ENCODE data around the gene KCNJ5. TPM values are rescaled to one million over a fixed set of nuclear protein-coding genes. Genes with fewer than 3 reads are reported as not detected.

The KCNJ5 gene
- total and polyA plus RNA-seq, 2 of the 4 experiments (the other 2 are of a cell fraction): 0.07 to 0.18 TPM

DNA sequence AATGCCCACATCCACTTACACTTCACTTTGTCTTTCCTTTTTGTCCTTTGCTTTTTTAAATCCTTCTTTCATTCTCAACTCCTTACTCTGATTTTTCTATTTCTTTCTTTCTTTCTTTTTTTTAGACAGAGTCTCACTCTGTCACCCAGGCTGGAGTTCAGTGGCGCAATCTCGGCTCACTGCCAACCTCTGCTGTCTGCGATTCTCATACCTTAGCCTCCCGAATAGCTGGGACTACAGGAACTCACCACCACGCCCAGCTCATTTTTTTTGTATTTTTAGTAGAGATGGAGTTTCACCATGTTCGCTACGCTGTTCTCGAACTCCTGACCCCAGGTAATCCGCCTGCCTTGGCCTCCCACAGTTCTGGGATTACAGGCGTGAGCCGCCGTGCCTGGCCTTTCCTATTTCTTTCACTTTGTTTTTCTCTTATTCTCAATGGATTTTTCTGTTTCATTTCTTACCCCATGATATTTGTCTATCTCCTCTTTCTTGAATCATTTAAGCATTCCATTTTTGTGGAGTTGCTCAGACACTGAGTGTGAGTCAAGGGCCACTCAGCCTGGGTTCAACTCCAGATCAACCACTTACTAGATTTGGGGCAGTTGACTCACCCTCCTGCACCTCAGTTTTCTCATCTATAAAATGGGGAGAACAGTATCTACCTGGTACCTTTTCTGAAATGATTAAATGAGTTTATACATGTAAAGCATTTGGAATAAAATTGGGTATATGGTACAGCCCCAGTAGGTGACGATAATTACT lies 7.6 kb downstream of the KCNJ5 start:
- no peak overlapping the region for H2BK20ac ChIP-seq (ENCODE audit: low read depth, low read length)
- no peak overlapping the region for H3K56ac ChIP-seq (ENCODE audit: extremely low read depth, insufficient read depth, low read length)
- H2BK15ac ChIP-seq (ENCODE audit: low read depth, low read length): no peak overlapping the region
- no peak overlapping the region for H3K27ac ChIP-seq (ENCODE audit: insufficient read depth, low read length)
- no peak overlapping the region for H3K4ac ChIP-seq (ENCODE audit: low read depth, low read length)
- no peaks in the 10 kb centered on the region for H3K79me1 ChIP-seq (ENCODE audit: low read depth in 1 of 2, low read length in 2 of 2)
- dilution Hi-C loops (cut with HindIII; ENCODE audit: low sequenced_read_pairs, unreplicated experiment) (no loop called here), in situ Hi-C loops (cut with MboI; ENCODE audit: low sequenced_read_pairs) (no loop called here), intact Hi-C loops (cut with micrococcal nuclease) (no loop called here)
- CTCF ChIA-PET: no interaction called here
- H3K9me3 ChIP-seq (ENCODE audit: control insufficient read depth, insufficient read depth, low read length): no peaks in the 10 kb centered on the region
- no peak overlapping the region for H2BK5ac ChIP-seq (ENCODE audit: low read depth, low read length, poor library complexity, severe bottlenecking)
- DNase-seq (peak; percentile 66), ATAC-seq (ENCODE audit: low read depth) (no peak)
- WGBS, 2 experiments (ENCODE audit: extremely low coverage in 2 of 2, insufficient read length in 1 of 2): 83% methylated on average over 3 of the region's 13 CpGs; no CpG with 5 or more reads in 1 of the 2 experiments
- POLR2A ChIA-PET (ENCODE audit: unreplicated experiment): no interaction called here
- peaks cover 6% of the 10 kb centered on the region; the same call in 1 of the 2 replicates for H3K4me1 ChIP-seq (ENCODE audit: control insufficient read depth, insufficient read depth, low read length)
- H3K14ac ChIP-seq (replicated peaks; ENCODE audit: low read depth, low read length): no peak overlapping the region
- H3K36me3 ChIP-seq (ENCODE audit: control insufficient read depth, insufficient read depth, low read length): no peaks in the 10 kb centered on the region
- TF ChIP-seq CHD1 (IDR thresholded peaks at IDR 0.05; ENCODE audit: low read depth, low read length): no peak
- no peak for TF ChIP-seq MXI1 (IDR thresholded peaks at IDR 0.05; ENCODE audit: borderline replicate concordance, low read depth, low read length)
- TF ChIP-seq RCOR1 (IDR thresholded peaks at IDR 0.05; ENCODE audit: insufficient replicate concordance, low read length): peak; percentile 94
- TF ChIP-seq FOS (IDR thresholded peaks at IDR 0.05; ENCODE audit: low read depth, low read length): peak; percentile 11; the same call in 1 of the 2 replicates
- TF ChIP-seq, protein P1, sequence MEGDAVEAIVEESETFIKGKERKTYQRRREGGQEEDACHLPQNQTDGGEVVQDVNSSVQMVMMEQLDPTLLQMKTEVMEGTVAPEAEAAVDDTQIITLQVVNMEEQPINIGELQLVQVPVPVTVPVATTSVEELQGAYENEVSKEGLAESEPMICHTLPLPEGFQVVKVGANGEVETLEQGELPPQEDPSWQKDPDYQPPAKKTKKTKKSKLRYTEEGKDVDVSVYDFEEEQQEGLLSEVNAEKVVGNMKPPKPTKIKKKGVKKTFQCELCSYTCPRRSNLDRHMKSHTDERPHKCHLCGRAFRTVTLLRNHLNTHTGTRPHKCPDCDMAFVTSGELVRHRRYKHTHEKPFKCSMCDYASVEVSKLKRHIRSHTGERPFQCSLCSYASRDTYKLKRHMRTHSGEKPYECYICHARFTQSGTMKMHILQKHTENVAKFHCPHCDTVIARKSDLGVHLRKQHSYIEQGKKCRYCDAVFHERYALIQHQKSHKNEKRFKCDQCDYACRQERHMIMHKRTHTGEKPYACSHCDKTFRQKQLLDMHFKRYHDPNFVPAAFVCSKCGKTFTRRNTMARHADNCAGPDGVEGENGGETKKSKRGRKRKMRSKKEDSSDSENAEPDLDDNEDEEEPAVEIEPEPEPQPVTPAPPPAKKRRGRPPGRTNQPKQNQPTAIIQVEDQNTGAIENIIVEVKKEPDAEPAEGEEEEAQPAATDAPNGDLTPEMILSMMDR (conservative IDR thresholded peaks at IDR 0.05; ENCODE audit: low read depth, low read length): no peak
- TF ChIP-seq NFE2L2 (IDR thresholded peaks at IDR 0.05; ENCODE audit: low read depth, low read length): no peak
- no peak for TF ChIP-seq MAZ (IDR thresholded peaks at IDR 0.05; ENCODE audit: borderline replicate concordance, low read depth, low read length)
- H3K9me1 ChIP-seq (ENCODE audit: insufficient read depth, low read length): no peaks in the 10 kb centered on the region
- no TSS peak for BruUV-seq (replicated peaks)
- no peak overlapping the region for H3K4me2 ChIP-seq (ENCODE audit: low read depth, low read length)
- H2AK5ac ChIP-seq (ENCODE audit: low read depth, low read length): no peak overlapping the region
- no peak overlapping the region for H2BK120ac ChIP-seq (ENCODE audit: low read depth, low read length)
- no peak overlapping the region for H4K91ac ChIP-seq (ENCODE audit: insufficient read depth, low read depth, low read length)
- no peak overlapping the region for H3K9ac ChIP-seq (ENCODE audit: low read depth, low read length)
- H3K4me3 ChIP-seq (ENCODE audit: insufficient read depth, low read depth, low read length): no peak overlapping the region
- H4K5ac ChIP-seq (ENCODE audit: low read depth, low read length): no peak overlapping the region
- H4K8ac ChIP-seq (ENCODE audit: low read depth in 2 of 2, low read length in 2 of 2): no peak overlapping the region
- H3K23ac ChIP-seq (ENCODE audit: low read depth, low read length): no peak overlapping the region
- H2AK9ac ChIP-seq (replicated peaks; ENCODE audit: low read depth, low read length, poor library complexity): no peak overlapping the region
- peaks cover 2% of the 10 kb centered on the region; the same call in 1 of the 2 replicates for H3K27me3 ChIP-seq (ENCODE audit: control insufficient read depth, insufficient read depth, low read length)
- no peak overlapping the region for H2AFZ ChIP-seq (replicated peaks; ENCODE audit: low read length, poor library complexity)
- no peaks in the 10 kb centered on the region for H4K20me1 ChIP-seq (ENCODE audit: insufficient read depth, low read length)
- no peak overlapping the region for H3K18ac ChIP-seq (ENCODE audit: low read depth, low read length)
